ENCODE measurements around the gene BICD2. TPM values are rescaled to one million over a fixed set of nuclear protein-coding genes. Genes with fewer than 3 reads are reported as not detected.

The BICD2 gene
- total and polyA plus RNA-seq, 4 donors: 13.8 to 33.2 (median 26.4) TPM

GRCh38 chr9:92718086-92719001, 46.3 kb downstream of the BICD2 start:
- 92 to 93% methylated on average over 40 of the region's 40 CpGs for WGBS, 2 donors
- Histone ChIP-seq H3K4me3 (no peak overlapping the region), H3K36me3 (ENCODE audit: control insufficient read depth in 4 of 4, insufficient read depth in 4 of 4, low read length in 4 of 4) (peaks cover 16 to 78% (median 62%) of the 10 kb centered on the region in 4 donors), H3K9ac (ENCODE audit: insufficient read depth in 1 of 2, low read length in 2 of 2) (no peak overlapping the region), H3K4me1 (ENCODE audit: control insufficient read depth in 5 of 5, insufficient read depth in 5 of 5, low read length in 5 of 5) (peaks cover 0 to 5% (median 0%) of the 10 kb centered on the region in 5 donors), H3K27ac (ENCODE audit: low read depth in 1 of 2, low read length in 1 of 2) (no peak overlapping the region), H3K9me3 (ENCODE audit: control insufficient read depth in 4 of 4, insufficient read depth in 3 of 4, low read length in 3 of 4) (peaks cover 0 to 2% (median 0%) of the 10 kb centered on the region in 4 donors), H3K27me3 (ENCODE audit: control insufficient read depth in 3 of 3, insufficient read depth in 3 of 3, low read length in 2 of 3) (no peaks in the 10 kb centered on the region)
- DNase-seq: peak in 1 of 3 donors; percentile 4
- ATAC-seq (ENCODE audit: insufficient read depth, low FRiP score): no peak
- no peak for TF ChIP-seq CTCF (IDR thresholded peaks at IDR 0.05; ENCODE audit: control extremely low read depth, extremely low read depth)

GRCh38 chr9:92717201-92718085, 47.2 kb downstream of the BICD2 start:
- ATAC-seq (ENCODE audit: insufficient read depth, low FRiP score): no peak
- Histone ChIP-seq H3K9ac (ENCODE audit: insufficient read depth in 1 of 2, low read length in 2 of 2) (no peak overlapping the region), H3K27me3 (ENCODE audit: control insufficient read depth in 3 of 3, insufficient read depth in 3 of 3, low read length in 2 of 3) (no peaks in the 10 kb centered on the region), H3K27ac (ENCODE audit: low read depth in 1 of 2, low read length in 1 of 2) (no peak overlapping the region), H3K9me3 (ENCODE audit: control insufficient read depth in 4 of 4, insufficient read depth in 3 of 4, low read length in 3 of 4) (peaks cover 0 to 2% (median 0%) of the 10 kb centered on the region in 4 donors), H3K36me3 (ENCODE audit: control insufficient read depth in 4 of 4, insufficient read depth in 4 of 4, low read length in 4 of 4) (peaks cover 16 to 80% (median 62%) of the 10 kb centered on the region in 4 donors), H3K4me1 (ENCODE audit: control insufficient read depth in 5 of 5, insufficient read depth in 5 of 5, low read length in 5 of 5) (no peaks in the 10 kb centered on the region), H3K4me3 (no peak overlapping the region)
- peak in 1 of 3 donors; percentile 7 for DNase-seq
- TF ChIP-seq CTCF (IDR thresholded peaks at IDR 0.05; ENCODE audit: control extremely low read depth, extremely low read depth): no peak
- 93 to 94% methylated on average over 21 of the region's 21 CpGs for WGBS, 2 donors

- Histone ChIP-seq H3K36me3 (ENCODE audit: control insufficient read depth in 4 of 4, insufficient read depth in 4 of 4, low read length in 4 of 4) (peaks cover 9 to 78% (median 54%) of the 10 kb centered on the region in 4 donors), H3K9ac (ENCODE audit: insufficient read depth in 1 of 2, low read length in 2 of 2) (no peak overlapping the region), H3K4me1 (ENCODE audit: control insufficient read depth in 5 of 5, insufficient read depth in 5 of 5, low read length in 5 of 5) (peaks cover 0 to 2% (median 0%) of the 10 kb centered on the region in 5 donors), H3K4me3 (no peak overlapping the region), H3K27me3 (ENCODE audit: control insufficient read depth in 3 of 3, insufficient read depth in 3 of 3, low read length in 2 of 3) (no peaks in the 10 kb centered on the region), H3K27ac (ENCODE audit: low read depth in 1 of 2, low read length in 1 of 2) (no peak overlapping the region), H3K9me3 (ENCODE audit: control insufficient read depth in 4 of 4, insufficient read depth in 3 of 4, low read length in 3 of 4) (peaks cover 0 to 2% (median 0%) of the 10 kb centered on the region in 4 donors)
- 27 to 42% methylated on average over 4 of the region's 4 CpGs for WGBS, 2 donors
- TF ChIP-seq CTCF (IDR thresholded peaks at IDR 0.05; ENCODE audit: control extremely low read depth, extremely low read depth): peak; percentile 60
- DNase-seq (peak; percentile 44 to 68 (median 50)), ATAC-seq (ENCODE audit: insufficient read depth, low FRiP score) (peak; percentile 86)
These were observed 48.1 kb downstream of the BICD2 start for GRCh38 chr9:92716557-92716956.
